Measurements from ENCODE around the gene MAN1A1. TPM values are rescaled to one million over a fixed set of nuclear protein-coding genes. Genes with fewer than 3 reads are reported as not detected.

MAN1A1 gene
- total and polyA plus RNA-seq, 2 of the 8 experiments (the other 6 are each of a cell fraction or from before 2014, with no cell fraction given): 1.8 to 5.4 TPM

DNA sequence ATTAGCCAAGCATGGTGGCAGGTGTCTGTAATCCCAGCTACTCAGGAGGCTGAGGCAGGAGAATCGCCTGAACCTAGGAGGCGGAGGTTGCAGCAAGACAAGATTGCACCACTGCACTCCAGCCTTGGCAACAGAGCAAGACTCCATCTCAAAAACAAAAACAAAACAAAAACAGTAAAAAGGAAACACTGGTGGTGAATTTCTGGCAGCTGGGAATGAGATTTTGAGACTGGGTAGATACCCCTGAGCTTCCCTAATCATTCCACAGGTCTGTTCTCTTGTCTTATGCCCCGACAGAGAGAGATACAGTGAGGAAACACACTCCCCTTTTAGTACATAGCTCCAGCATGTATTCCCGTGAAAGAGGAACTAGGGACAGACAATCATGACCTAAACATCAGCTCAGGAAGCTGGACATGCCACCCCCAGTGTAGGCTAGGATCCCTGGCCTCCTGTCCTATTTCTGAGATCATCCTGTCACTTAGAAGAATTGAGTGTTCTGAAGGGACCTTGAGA lies 9.6 kb downstream of the MAN1A1 start (continued):
- TF ChIP-seq CHD7 (IDR thresholded peaks at IDR 0.05; ENCODE audit: insufficient replicate concordance, low read length): no peak
- no peak for TF ChIP-seq EGR1 (IDR thresholded peaks at IDR 0.05; ENCODE audit: borderline replicate concordance, low read depth, low read length)
- no peak for TF ChIP-seq SP2 (IDR thresholded peaks at IDR 0.05; ENCODE audit: low read length)
- TF ChIP-seq YY1 (IDR thresholded peaks at IDR 0.05; ENCODE audit: low read depth, low read length): no peak
- TF ChIP-seq SIRT6 (IDR thresholded peaks at IDR 0.05; ENCODE audit: low read length): no peak
- TF ChIP-seq SIN3A (conservative IDR thresholded peaks at IDR 0.05 in 1 of 2, IDR thresholded peaks at IDR 0.05 in 1 of 2; ENCODE audit: low read depth in 1 of 2, low read length in 2 of 2): no peak
- no peak for TF ChIP-seq FOSL1 (IDR thresholded peaks at IDR 0.05; ENCODE audit: insufficient read depth, low read depth, low read length)
- TF ChIP-seq EP300 (IDR thresholded peaks at IDR 0.05; ENCODE audit: borderline replicate concordance in 1 of 2, low read depth in 2 of 2, low read length in 2 of 2): no peak
- no peak for TF ChIP-seq CTBP2 (IDR thresholded peaks at IDR 0.05; ENCODE audit: borderline replicate concordance, insufficient read depth, insufficient read length, low read length)
- no peak for TF ChIP-seq CHD2 (IDR thresholded peaks at IDR 0.05; ENCODE audit: low read length)
- TF ChIP-seq CREB1 (IDR thresholded peaks at IDR 0.05): no peak
- TF ChIP-seq BRCA1 (IDR thresholded peaks at IDR 0.05; ENCODE audit: low read depth, low read length): no peak
